Measurements from ENCODE around the gene UPK1A. TPM values are rescaled to one million over a fixed set of nuclear protein-coding genes. Genes with fewer than 3 reads are reported as not detected.

The UPK1A gene
- total and polyA plus RNA-seq, 2 of the 8 experiments (the other 6 are each of a cell fraction or from before 2014, with no cell fraction given) = 0.56 to 9.9 TPM

DNA sequence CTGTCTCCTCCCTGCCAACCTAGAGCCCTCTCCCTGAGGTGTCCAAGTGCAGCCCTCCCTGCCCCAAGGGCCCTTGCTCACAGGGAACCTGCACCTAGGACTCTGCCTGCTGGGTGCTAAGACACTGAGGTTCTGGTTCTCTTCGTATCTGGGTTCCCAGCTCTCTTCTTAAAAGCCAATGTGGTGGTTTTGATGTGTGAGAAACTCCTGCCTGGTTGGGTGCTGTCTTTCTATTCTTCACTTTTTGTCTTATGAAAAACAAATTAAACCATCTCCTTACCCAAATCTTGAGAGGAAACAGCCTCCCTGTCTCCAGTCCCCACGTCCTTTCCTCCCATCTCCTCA, 47.2 kb downstream of the UPK1A start:
- FAIRE-seq = no peak

More for the DNA sequence above, 47.2 kb downstream of the UPK1A start:
- WGBS, 2 experiments (ENCODE audit: extremely low coverage in 1 of 2, insufficient coverage in 1 of 2, insufficient read length in 1 of 2, insufficient replicate concordance in 2 of 2, low coverage in 1 of 2, low lambda C conversion rate in 2 of 2, missing lambda C conversion rate in 1 of 2) = 76% methylated on average over 2 of the region's 2 CpGs; no CpG with 5 or more reads in 1 of the 2 experiments
- Histone ChIP-seq H2AK5ac (ENCODE audit: low read depth, low read length) (0 out of 2 replicates have a peak overlapping the region, but pooled peaks have one; percentile 7), H3K4me3 (ENCODE audit: extremely low read depth in 1 of 4, insufficient read depth in 2 of 4, low read depth in 3 of 4, low read length in 4 of 4) (no peak overlapping the region), H2BK12ac (ENCODE audit: low read depth, low read length) (no peak overlapping the region), H3K56ac (replicated peaks; ENCODE audit: insufficient read length, low read depth, low read length) (no peak overlapping the region), H3K4me2 (ENCODE audit: insufficient read depth in 1 of 2, low read depth in 2 of 2, low read length in 2 of 2) (no peak overlapping the region), H4K91ac (replicated peaks; ENCODE audit: insufficient read length, low read length) (no peak overlapping the region), H2BK20ac (ENCODE audit: low read length) (no peak overlapping the region), H3K23ac (ENCODE audit: insufficient read length) (no peak overlapping the region), H4K5ac (ENCODE audit: insufficient read length, low read depth, low read length) (no peak overlapping the region), H3K18ac (ENCODE audit: extremely low read depth, low read length) (no peak overlapping the region), H2BK5ac (ENCODE audit: low read depth, low read length) (no peak overlapping the region), H3K14ac (ENCODE audit: insufficient read length) (no peak overlapping the region), H4K20me1 (replicated peaks in 1 of 2; ENCODE audit: control insufficient read depth in 1 of 2, insufficient read depth in 2 of 2, low read length in 2 of 2) (peaks cover 5 to 6% of the 10 kb centered on the region in 2 experiments), H3K27me3 (replicated peaks in 1 of 4; ENCODE audit: control insufficient read depth in 3 of 4, extremely low read depth in 1 of 4, insufficient read depth in 3 of 4, low read length in 3 of 4) (no peaks in the 10 kb centered on the region), H3K79me2 (ENCODE audit: control insufficient read depth in 1 of 2, insufficient read depth in 2 of 2, low read length in 2 of 2) (peaks cover 0 to 2% of the 10 kb centered on the region in 2 experiments; a peak in 3 of 4 replicates), H2AFZ (ENCODE audit: low read length) (no peak overlapping the region), H3K9me3 (ENCODE audit: insufficient read depth in 2 of 2, low read depth in 1 of 2, low read length in 1 of 2) (no peaks in the 10 kb centered on the region), H3K9ac (replicated peaks in 1 of 4; ENCODE audit: extremely low read depth in 1 of 4, low read depth in 3 of 4, low read length in 3 of 4) (no peak overlapping the region), H3K4me1 (replicated peaks in 1 of 4; ENCODE audit: control insufficient read depth in 3 of 4, insufficient read depth in 4 of 4, low read length in 3 of 4) (peaks cover 0 to 28% (median 16%) of the 10 kb centered on the region in 4 experiments; a peak in 6 of 7 replicates), H2BK120ac (replicated peaks; ENCODE audit: low read depth, low read length) (no peak overlapping the region), H3K36me3 (ENCODE audit: control insufficient read depth in 2 of 4, insufficient read depth in 4 of 4, low read length in 3 of 4) (no peaks in the 10 kb centered on the region), H3K23me2 (ENCODE audit: low read depth, low read length) (peaks cover 12% of the 10 kb centered on the region), H3K27ac (ENCODE audit: low read depth, low read length) (no peak overlapping the region), H2BK15ac (ENCODE audit: low read length) (no peak overlapping the region), H4K8ac (ENCODE audit: extremely low read depth, insufficient read depth, low read length) (no peak overlapping the region), H3K4ac (replicated peaks; ENCODE audit: insufficient read length, low read depth, low read length) (no peak overlapping the region), H3K79me1 (ENCODE audit: low read depth, low read length) (peaks cover 2% of the 10 kb centered on the region; the same call in 1 of the 2 replicates)
- ChIA-PET CTCF (ENCODE audit: partially characterized antibody) (interaction anchor here (0.6 to 6.6 kb wide), 9 partner anchors 10 to 1942 kb away, joined by 3 to 105 read pairs (median 3); partner anchors contain the start of gene ZBTB32), POLR2A (ENCODE audit: partially characterized antibody) (interaction anchor here (0.9 to 4.9 kb wide), 6 partner anchors 10 to 101 kb away, joined by 3 to 28 read pairs (median 8); partner anchors contain the start of genes HAUS5, PRODH2 and ZBTB32)
- TF ChIP-seq RFX5 (IDR thresholded peaks at IDR 0.05; ENCODE audit: borderline replicate concordance, low read depth, low read length) (no peak), SUZ12 (IDR thresholded peaks at IDR 0.05; ENCODE audit: low read length) (no peak), POLR2A (IDR thresholded peaks at IDR 0.05; ENCODE audit: control extremely low read depth in 1 of 2, low read depth in 2 of 2, low read length in 2 of 2) (no peak), POU5F1 (IDR thresholded peaks at IDR 0.05; ENCODE audit: low read depth, low read length) (no peak), TAF1 (IDR thresholded peaks at IDR 0.05; ENCODE audit: low read depth, low read length) (no peak), SRF (IDR thresholded peaks at IDR 0.05; ENCODE audit: low read depth, low read length) (no peak), CREB1 (IDR thresholded peaks at IDR 0.05) (no peak), KDM5A (IDR thresholded peaks at IDR 0.05; ENCODE audit: low read length) (no peak), RXRA (IDR thresholded peaks at IDR 0.05; ENCODE audit: insufficient read depth, low read depth, low read length) (no peak), HDAC6 (IDR thresholded peaks at IDR 0.05; ENCODE audit: low read depth, low read length) (no peak)
- no peak for DNase-seq (ENCODE audit: low read depth in 1 of 2, low spot score in 2 of 2)

Measured in H1 (cell line).